Smooth muscle cell (in vitro differentiated cells): Measurements from ENCODE around the gene MAP3K14. TPM values are rescaled to one million over a fixed set of nuclear protein-coding genes. Genes with fewer than 3 reads are reported as not detected.

Experiments used
- DNase-seq: peaks from one replicate; lab custom pipeline; 2025; ENCODE audit not compliant: unreplicated experiment; lab: John Stamatoyannopoulos, UW
- H2AFZ ChIP-seq: fragments of 200-600 bp; sonication (generic); 2 replicates; pipeline ENCODE4 v1.6.0; 2016; ENCODE audit warnings: antibody characterized with exemption, low read depth, mild to moderate bottlenecking
- H3F3A ChIP-seq: fragments of 200-600 bp; sonication (generic); 2 replicates; pipeline ENCODE4 v1.6.0; 2017; ENCODE audit warnings: antibody characterized with exemption, low read depth
- H3K27ac ChIP-seq: fragments of 200-600 bp; sonication (generic); 2 replicates; pipeline ENCODE4 v1.5.1; 2016; ENCODE audit warnings: low read depth, mild to moderate bottlenecking
- H3K27me3 ChIP-seq: fragments of 200-600 bp; sonication (generic); 2 replicates; pipeline ENCODE4 v1.6.1; 2016; ENCODE audit warnings: low read depth, mild to moderate bottlenecking
- H3K36me3 ChIP-seq: fragments of 200-600 bp; sonication (generic); 2 replicates; pipeline ENCODE4 v1.5.1; 2016; ENCODE audit warnings: low read depth
- H3K4me1 ChIP-seq: fragments of 200-600 bp; sonication (generic); 2 replicates; pipeline ENCODE4 v1.5.1; 2016; ENCODE audit warnings: low read depth
- H3K4me2 ChIP-seq: fragments of 200-600 bp; sonication (generic); 2 replicates; pipeline ENCODE4 v1.6.0; 2016; ENCODE audit warnings: mild to moderate bottlenecking
- H3K4me3 ChIP-seq: fragments of 200-600 bp; sonication (generic); 2 replicates; pipeline ENCODE4 v1.5.1; 2016; ENCODE audit warnings: mild to moderate bottlenecking
- H3K79me2 ChIP-seq: fragments of 200-600 bp; sonication (generic); 2 replicates; pipeline ENCODE4 v1.6.0; 2016; ENCODE audit warnings: low read depth, mild to moderate bottlenecking
- H3K9ac ChIP-seq: fragments of 200-600 bp; sonication (generic); 2 replicates; pipeline ENCODE4 v1.6.0; 2016; ENCODE audit warnings: low read depth
- H3K9me3 ChIP-seq: fragments of 200-600 bp; sonication (generic); replicated peaks from 2 replicates; pipeline ENCODE4 v1.5.1; 2016; ENCODE audit warnings: low read depth
- H4K20me1 ChIP-seq: fragments of 200-600 bp; sonication (generic); 2 replicates; pipeline ENCODE4 v1.6.0; 2016; ENCODE audit warnings: low read depth
- WGBS: methylation state at CpG from one replicate; pipeline ENCODE4 v1.1.7; 2016; ENCODE audit warnings: low lambda C conversion rate; 5-methylcytosine and 5-hydroxymethylcytosine counted together
- polyA plus RNA-seq: library from polyadenylated mRNA; unstranded; fragments of >200 nt; fragmentation: Nextera tagmentation; extraction: Ambion mirVana; gene quantifications from 2 replicates; pipeline ENCODE4 v1.2.1, GENCODE V29; 2016
- total RNA-seq: library from RNA; depleted of rRNA; stranded (reverse); fragments of >200 nt; gene quantifications from 2 replicates; pipeline ENCODE4 v1.2.3, GENCODE V29; 2014
- TF ChIP-seq, protein P1 (sequence below): fragments of 200-600 bp; sonication (generic); IDR thresholded peaks from 2 replicates; pipeline ENCODE4 v1.5.1; 2017; ENCODE audit warnings: borderline replicate concordance, mild to moderate bottlenecking, antibody characterized with exemption; ENCODE audit not compliant: insufficient read depth, poor library complexity, severe bottlenecking

Gene MAP3K14
- total and polyA plus RNA-seq, 2 experiments from 2014 or later: 1.7 to 1.8 TPM

DNA sequence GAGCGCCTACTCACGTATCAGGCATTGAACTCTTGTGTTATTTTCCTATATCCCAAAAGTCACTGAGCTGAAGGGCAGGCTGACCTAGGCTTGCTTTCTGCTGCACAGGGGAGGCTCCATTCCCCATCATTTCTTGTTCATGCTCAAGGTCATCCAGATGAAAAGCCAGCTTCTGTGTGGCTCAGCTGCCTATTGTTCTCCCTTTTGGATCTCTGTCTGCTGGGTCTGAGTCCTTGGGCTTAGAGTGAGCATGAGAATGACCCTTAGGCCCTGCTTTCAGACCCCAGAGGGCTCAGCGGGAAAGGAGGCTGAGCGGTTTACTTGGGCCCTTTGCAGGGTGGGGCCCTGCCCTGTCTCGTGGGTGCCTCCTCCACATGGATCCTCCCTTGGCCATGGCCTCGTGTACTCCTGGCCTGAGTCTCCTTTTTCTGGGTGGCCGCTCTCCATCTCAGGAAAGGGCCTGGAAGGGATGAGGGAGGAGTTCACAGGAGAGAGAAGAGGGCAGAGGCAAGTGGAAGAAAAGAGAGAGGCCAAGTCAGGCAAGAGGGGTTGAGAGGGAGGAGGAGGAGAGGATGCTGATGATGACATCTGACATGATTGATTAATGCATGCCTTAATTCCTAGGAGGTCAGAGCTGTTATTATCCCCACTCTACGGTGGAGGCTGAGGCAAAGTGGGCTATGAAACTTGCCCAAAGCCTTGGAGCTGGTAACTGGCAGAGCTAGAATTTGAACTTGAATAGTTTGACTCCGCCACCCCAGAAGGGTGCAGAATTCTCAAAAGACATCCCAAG, 19.8 kb upstream of the MAP3K14 start:
- Histone ChIP-seq H3K36me3 (no peaks in the 10 kb centered on the region), H3K4me2 (no peak overlapping the region), H4K20me1 (no peaks in the 10 kb centered on the region), H3K79me2 (no peaks in the 10 kb centered on the region), H3K27me3 (no peaks in the 10 kb centered on the region), H3K4me1 (peaks cover 3% of the 10 kb centered on the region), H3K9ac (no peak overlapping the region), H3K4me3 (no peak overlapping the region), H3K9me3 (no peaks in the 10 kb centered on the region), H3F3A (peaks cover 10% of the 10 kb centered on the region), H2AFZ (no peak overlapping the region), H3K27ac (no peak overlapping the region)
- TF ChIP-seq, protein P1, sequence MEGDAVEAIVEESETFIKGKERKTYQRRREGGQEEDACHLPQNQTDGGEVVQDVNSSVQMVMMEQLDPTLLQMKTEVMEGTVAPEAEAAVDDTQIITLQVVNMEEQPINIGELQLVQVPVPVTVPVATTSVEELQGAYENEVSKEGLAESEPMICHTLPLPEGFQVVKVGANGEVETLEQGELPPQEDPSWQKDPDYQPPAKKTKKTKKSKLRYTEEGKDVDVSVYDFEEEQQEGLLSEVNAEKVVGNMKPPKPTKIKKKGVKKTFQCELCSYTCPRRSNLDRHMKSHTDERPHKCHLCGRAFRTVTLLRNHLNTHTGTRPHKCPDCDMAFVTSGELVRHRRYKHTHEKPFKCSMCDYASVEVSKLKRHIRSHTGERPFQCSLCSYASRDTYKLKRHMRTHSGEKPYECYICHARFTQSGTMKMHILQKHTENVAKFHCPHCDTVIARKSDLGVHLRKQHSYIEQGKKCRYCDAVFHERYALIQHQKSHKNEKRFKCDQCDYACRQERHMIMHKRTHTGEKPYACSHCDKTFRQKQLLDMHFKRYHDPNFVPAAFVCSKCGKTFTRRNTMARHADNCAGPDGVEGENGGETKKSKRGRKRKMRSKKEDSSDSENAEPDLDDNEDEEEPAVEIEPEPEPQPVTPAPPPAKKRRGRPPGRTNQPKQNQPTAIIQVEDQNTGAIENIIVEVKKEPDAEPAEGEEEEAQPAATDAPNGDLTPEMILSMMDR: no peak
- WGBS: 98% methylated on average over 9 of the region's 9 CpGs
- no peak for DNase-seq

DNA sequence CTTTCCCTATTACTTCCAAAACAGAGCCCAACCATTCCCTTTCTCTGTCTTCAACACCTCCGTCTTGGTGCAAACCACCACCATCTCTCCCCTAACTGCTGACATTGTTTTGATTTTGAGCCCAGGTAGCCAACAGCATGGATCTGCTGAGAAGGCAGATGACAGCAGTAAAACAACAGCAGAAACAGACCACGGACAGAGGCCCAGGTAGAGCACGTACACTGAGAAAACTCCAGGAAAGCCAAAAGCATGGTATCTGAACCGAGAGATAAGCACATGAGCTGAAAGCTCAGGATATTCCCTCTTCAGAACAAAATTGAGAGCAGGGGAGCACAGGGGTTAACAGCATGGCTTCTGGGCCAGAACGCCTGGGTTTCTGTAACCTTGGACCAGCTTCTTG, 18.9 kb upstream of the MAP3K14 start:
- H4K20me1 ChIP-seq: no peaks in the 10 kb centered on the region
- no peak overlapping the region for H2AFZ ChIP-seq
- H3K27ac ChIP-seq: no peak overlapping the region
- peaks cover 2% of the 10 kb centered on the region for H3F3A ChIP-seq
- no peaks in the 10 kb centered on the region for H3K36me3 ChIP-seq
- 86% methylated on average over 5 of the region's 5 CpGs for WGBS
- H3K4me3 ChIP-seq: no peak overlapping the region
- H3K4me1 ChIP-seq: no peaks in the 10 kb centered on the region
- TF ChIP-seq, protein P1: no peak
- H3K9ac ChIP-seq: no peak overlapping the region
- H3K4me2 ChIP-seq: no peak overlapping the region
- no peaks in the 10 kb centered on the region for H3K9me3 ChIP-seq
- no peak for DNase-seq
- no peaks in the 10 kb centered on the region for H3K79me2 ChIP-seq
- no peaks in the 10 kb centered on the region for H3K27me3 ChIP-seq

DNA sequence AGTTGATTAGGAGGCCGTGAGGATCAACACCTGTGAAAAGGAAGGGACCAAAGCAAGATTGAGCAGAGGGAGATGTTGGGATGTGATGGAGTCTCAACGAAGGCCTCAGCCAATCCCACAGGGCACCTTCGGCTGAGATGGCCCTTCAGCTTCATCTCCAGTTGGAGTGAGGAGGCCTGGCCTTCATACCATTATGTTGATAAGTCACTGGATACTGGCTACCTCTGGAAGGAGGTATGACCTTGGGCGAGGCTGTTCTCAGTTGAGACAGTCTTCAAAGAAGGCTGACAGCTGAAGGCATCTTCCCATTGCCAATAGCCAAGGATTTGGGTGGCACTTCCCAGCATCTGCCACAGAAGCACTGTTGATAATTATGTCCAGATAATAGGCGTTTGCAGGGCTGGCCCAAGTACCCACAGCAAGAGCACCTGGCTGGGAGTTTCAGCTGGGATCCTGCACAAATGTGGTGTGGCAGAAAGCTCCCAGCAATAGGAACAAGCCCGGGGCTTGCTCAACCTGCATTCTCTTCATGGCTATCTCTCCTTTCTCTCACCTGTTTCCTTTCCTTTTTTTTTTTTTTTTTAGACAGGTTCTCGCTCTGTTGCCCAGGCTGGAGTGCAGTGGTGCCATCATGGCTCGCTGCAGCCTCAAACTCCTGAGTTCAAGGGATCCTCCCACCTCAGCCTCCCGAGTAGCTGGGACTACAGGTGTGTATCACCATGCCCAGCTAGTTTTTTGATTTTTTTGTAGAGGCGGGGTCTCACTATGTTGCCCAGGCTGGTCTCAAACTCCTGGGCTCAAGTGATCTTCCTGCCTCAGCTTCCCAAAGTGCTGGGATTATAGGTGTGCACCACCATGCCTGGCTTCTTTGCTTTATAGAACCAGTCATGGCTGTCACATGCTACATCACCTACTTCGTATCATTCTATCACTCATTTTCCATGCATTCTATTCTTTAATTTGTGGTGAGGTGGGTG, 18.2 kb upstream of the MAP3K14 start:
- Histone ChIP-seq H3K4me1 (no peaks in the 10 kb centered on the region), H3K9ac (no peak overlapping the region), H3K4me2 (no peak overlapping the region), H3K79me2 (no peaks in the 10 kb centered on the region), H3K4me3 (no peak overlapping the region), H2AFZ (no peak overlapping the region), H3K36me3 (no peaks in the 10 kb centered on the region), H3K27ac (no peak overlapping the region), H3K27me3 (no peaks in the 10 kb centered on the region), H3K9me3 (no peaks in the 10 kb centered on the region), H4K20me1 (no peaks in the 10 kb centered on the region), H3F3A (no peaks in the 10 kb centered on the region)
- WGBS: 89% methylated on average over 11 of the region's 11 CpGs
- no peak for DNase-seq
- TF ChIP-seq, protein P1: no peak
